Liver (tissue), 3 donors: Measurements from ENCODE around the gene GTF3C4.

Experiments used
- ATF3 ChIP-seq: IDR thresholded peaks from 2 replicates; pipeline ENCODE4 v1.6.1; 2016; ENCODE audit warnings: antibody characterized with exemption
- CTCF ChIP-seq: fragments of 150-350 bp; IDR thresholded peaks from 2 replicates; pipeline ENCODE4 v1.5.1; 2017; ENCODE audit warnings: improper control_type of control experiment, low read depth, low read length; ENCODE audit not compliant: missing input control
- EGR1 ChIP-seq, 2 donors: IDR thresholded peaks; 2 replicates each; pipeline ENCODE4 v1.6.1; 2016 to 2018; ENCODE audit warnings: antibody characterized with exemption in 2 of 2, low read depth in 2 of 2
- GABPA ChIP-seq, 2 donors: IDR thresholded peaks in 1 of 2; conservative IDR thresholded peaks in 1 of 2; 2 replicates each; pipeline ENCODE4 v1.6.1; 2016; ENCODE audit warnings: antibody characterized with exemption in 2 of 2, mild to moderate bottlenecking in 1 of 2, moderate library complexity in 1 of 2
- JUND ChIP-seq, 2 donors: IDR thresholded peaks; 2 replicates each; pipeline ENCODE4 v1.6.1; 2016; ENCODE audit warnings: antibody characterized with exemption in 2 of 2
- MAX ChIP-seq: IDR thresholded peaks from 2 replicates; pipeline ENCODE4 v1.6.1; 2016; ENCODE audit warnings: antibody characterized with exemption
- NR2F2 ChIP-seq: IDR thresholded peaks from 2 replicates; pipeline ENCODE4 v1.6.1; 2016; ENCODE audit warnings: antibody characterized with exemption
- RAD21 ChIP-seq, 2 donors: IDR thresholded peaks; 2 replicates each; pipeline ENCODE4 v1.6.1; 2016; ENCODE audit warnings: antibody characterized with exemption in 2 of 2, mild to moderate bottlenecking in 2 of 2
- REST ChIP-seq: IDR thresholded peaks from 2 replicates; pipeline ENCODE4 v1.6.1; 2016; ENCODE audit warnings: antibody characterized with exemption, mild to moderate bottlenecking
- SP1 ChIP-seq: IDR thresholded peaks from 2 replicates; pipeline ENCODE4 v1.6.1; 2018; ENCODE audit warnings: antibody characterized with exemption, mild to moderate bottlenecking
- TAF1 ChIP-seq: conservative IDR thresholded peaks from 2 replicates; pipeline ENCODE4 v1.6.1; 2016; ENCODE audit warnings: antibody characterized with exemption, mild to moderate bottlenecking
- YY1 ChIP-seq: IDR thresholded peaks from 2 replicates; pipeline ENCODE4 v1.6.1; 2016; ENCODE audit warnings: antibody characterized with exemption, mild to moderate bottlenecking
- ZBTB33 ChIP-seq: IDR thresholded peaks from 2 replicates; pipeline ENCODE4 v1.6.1; 2016; ENCODE audit warnings: antibody characterized with exemption
- donor health status: healthy.
- donor health status: healthy.

- TF ChIP-seq RAD21 (IDR thresholded peaks at IDR 0.05) = no peak
- TF ChIP-seq YY1 = no peak
- no peak for TF ChIP-seq CTCF
- no peak for TF ChIP-seq NR2F2
- TF ChIP-seq GABPA (IDR thresholded peaks at IDR 0.05 in 1 of 2, conservative IDR thresholded peaks at IDR 0.05 in 1 of 2) = no peak
- TF ChIP-seq ZBTB33 = no peak
- TF ChIP-seq ATF3 = no peak
- no peak for TF ChIP-seq MAX
- TF ChIP-seq REST = no peak
- no peak for TF ChIP-seq TAF1
- TF ChIP-seq EGR1 (IDR thresholded peaks at IDR 0.05; ENCODE audit: low read depth in 2 of 2) = no peak
- TF ChIP-seq SP1 = no peak
- no peak for TF ChIP-seq JUND (IDR thresholded peaks at IDR 0.05)
Observed at GRCh38 chr9:132728497-132728896, 58.2 kb downstream of the GTF3C4 start.
